ENCODE measurements around the gene AXIN1. TPM values are rescaled to one million over a fixed set of nuclear protein-coding genes. Genes with fewer than 3 reads are reported as not detected.

AXIN1 gene
- total and polyA plus RNA-seq, 9 of the 15 experiments (the other 6 are each of a cell fraction or from before 2014, with no cell fraction given), result 0.42 to 58.0 (median 25.9) TPM

DNA sequence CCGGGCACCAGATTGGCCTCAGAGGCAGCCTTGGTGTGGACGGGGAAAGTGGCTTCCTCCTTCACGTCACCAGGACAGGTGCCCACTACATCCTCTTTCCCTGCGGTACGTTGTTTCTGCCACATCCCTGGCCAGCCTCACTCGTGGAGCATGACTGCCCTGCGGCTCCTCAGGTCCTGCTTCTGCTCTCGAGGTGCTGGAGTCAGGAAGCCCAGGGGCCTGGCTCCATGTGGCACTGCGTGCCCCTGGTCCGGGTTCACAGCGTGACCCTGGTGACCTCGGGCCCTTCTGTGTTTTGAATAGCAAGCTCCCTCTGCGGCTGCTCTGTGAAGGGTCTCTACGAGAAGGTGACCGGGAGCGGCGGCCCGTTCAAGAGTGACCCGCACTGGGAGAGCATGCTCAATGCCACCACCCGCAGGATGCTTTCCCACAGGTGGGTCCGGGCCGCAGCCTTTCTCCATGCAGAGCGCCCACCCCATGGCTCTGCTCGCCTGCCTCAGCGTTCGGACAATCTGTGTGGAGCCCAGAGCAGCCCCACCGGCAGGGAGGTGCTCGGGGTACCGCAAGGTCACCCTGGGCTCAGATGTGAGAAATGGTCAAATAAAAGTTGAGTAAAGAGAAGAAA is 90.3 kb downstream of the AXIN1 start:
- 92% methylated on average over 27 of the region's 29 CpGs for WGBS (ENCODE audit: insufficient coverage, low coverage, missing lambda C conversion rate)

DNA sequence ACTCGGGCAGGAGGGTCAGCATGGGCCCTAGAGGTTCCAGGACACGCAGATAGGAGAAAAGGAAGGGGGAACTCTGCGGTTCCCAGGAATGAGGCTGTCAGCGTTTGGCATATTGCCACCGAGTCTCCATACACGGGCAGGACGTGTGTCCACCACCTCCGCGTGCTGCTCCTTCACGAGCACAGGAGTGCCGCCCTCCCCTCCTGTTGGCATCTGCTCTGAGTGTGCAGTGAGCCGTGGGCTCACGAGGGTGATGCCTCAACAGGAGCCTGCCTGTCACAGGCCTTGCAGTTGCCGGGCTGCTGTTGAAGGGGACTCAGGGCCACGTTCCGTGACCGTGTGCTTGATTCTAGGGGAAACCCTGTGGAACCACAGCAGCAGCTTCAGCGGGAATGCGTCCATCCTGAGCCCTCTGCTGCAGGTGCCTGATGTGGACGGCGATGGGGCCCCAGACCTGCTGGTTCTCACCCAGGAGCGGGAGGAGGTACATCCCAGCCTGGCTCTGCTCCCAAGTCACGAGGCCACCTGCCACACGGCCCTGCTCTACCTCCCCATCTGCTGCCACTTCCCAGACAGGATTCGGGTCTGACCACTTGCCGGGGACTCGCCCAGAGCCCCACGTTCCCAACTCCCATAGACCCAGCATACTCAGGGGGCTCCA is 91.4 kb downstream of the AXIN1 start:
- ChIA-PET POLR2A (interaction anchor here (0.8 kb wide), 1 partner anchor 15 kb away, joined by 3 read pairs; no protein-coding TSS in a partner anchor), CTCF (ENCODE audit: low intra/inter-chr PET ratio) (no interaction called here)
- intact Hi-C loops (cut with micrococcal nuclease), result no loop called here
- no peak overlapping the region for H3K4me2 ChIP-seq (ENCODE audit: insufficient read depth, low read length)
- no TSS peak for BruUV-seq (replicated peaks)
- peak overlapping the region in 1 of 2 experiments; percentile 74; a peak in 2 of 4 replicates for H3K9ac ChIP-seq (ENCODE audit: insufficient read depth in 1 of 2, low read depth in 2 of 2, low read length in 2 of 2)
- peaks cover 4% of the 10 kb centered on the region for H3K9me1 ChIP-seq (ENCODE audit: control insufficient read depth, insufficient read depth, low read length)
- H3K27me3 ChIP-seq (ENCODE audit: control insufficient read depth in 2 of 2, insufficient read depth in 2 of 2, low read length in 2 of 2), result no peaks in the 10 kb centered on the region
- H2AFZ ChIP-seq (ENCODE audit: low read depth, low read length), result no peak overlapping the region
- no peak for ATAC-seq
- in situ Hi-C loops (cut with MboI), result no loop called here
- peaks cover 22% of the 10 kb centered on the region; the same call in 2 of the 3 replicates for H3K36me3 ChIP-seq (ENCODE audit: control insufficient read depth, insufficient read depth, low read length)
- peaks cover 13 to 58% of the 10 kb centered on the region in 2 experiments; a peak in 4 of 5 replicates for H3K4me1 ChIP-seq (replicated peaks in 1 of 2; ENCODE audit: control insufficient read depth in 2 of 2, insufficient read depth in 2 of 2, low read length in 2 of 2)
- H3K4me3 ChIP-seq, result no peak overlapping the region
- H3K9me3 ChIP-seq (replicated peaks; ENCODE audit: control insufficient read depth, insufficient read depth, low read depth, low read length), result no peaks in the 10 kb centered on the region
- H4K20me1 ChIP-seq (replicated peaks; ENCODE audit: control insufficient read depth, insufficient read depth, low read length), result no peaks in the 10 kb centered on the region
- no peaks in the 10 kb centered on the region for H3K79me2 ChIP-seq (ENCODE audit: control insufficient read depth, insufficient read depth, low read length)
- H3K27ac ChIP-seq (ENCODE audit: extremely low read depth, low read depth, low read length), result no peak overlapping the region
- FAIRE-seq, result no peak
- no peak for DNase-seq (ENCODE audit: extremely low read depth in 1 of 4, low spot score in 3 of 4)
- 93% methylated on average over 22 of the region's 28 CpGs for whole genome bisulfite sequencing (ENCODE audit: insufficient coverage, low coverage, missing lambda C conversion rate)
- TF ChIP-seq, protein P1, sequence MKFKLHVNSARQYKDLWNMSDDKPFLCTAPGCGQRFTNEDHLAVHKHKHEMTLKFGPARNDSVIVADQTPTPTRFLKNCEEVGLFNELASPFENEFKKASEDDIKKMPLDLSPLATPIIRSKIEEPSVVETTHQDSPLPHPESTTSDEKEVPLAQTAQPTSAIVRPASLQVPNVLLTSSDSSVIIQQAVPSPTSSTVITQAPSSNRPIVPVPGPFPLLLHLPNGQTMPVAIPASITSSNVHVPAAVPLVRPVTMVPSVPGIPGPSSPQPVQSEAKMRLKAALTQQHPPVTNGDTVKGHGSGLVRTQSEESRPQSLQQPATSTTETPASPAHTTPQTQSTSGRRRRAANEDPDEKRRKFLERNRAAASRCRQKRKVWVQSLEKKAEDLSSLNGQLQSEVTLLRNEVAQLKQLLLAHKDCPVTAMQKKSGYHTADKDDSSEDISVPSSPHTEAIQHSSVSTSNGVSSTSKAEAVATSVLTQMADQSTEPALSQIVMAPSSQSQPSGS (CRISPR knock-in tag; IDR thresholded peaks at IDR 0.05), result no peak
- TF ChIP-seq GTF2A2 (tag; IDR thresholded peaks at IDR 0.05), result no peak
- no peak for TF ChIP-seq TCF7L2 (IDR thresholded peaks at IDR 0.05; ENCODE audit: low read depth, low read length)
- TF ChIP-seq, protein P2, sequence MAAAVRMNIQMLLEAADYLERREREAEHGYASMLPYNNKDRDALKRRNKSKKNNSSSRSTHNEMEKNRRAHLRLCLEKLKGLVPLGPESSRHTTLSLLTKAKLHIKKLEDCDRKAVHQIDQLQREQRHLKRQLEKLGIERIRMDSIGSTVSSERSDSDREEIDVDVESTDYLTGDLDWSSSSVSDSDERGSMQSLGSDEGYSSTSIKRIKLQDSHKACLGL (CRISPR knock-in tag; IDR thresholded peaks at IDR 0.05; ENCODE audit: borderline replicate concordance, poor library complexity, severe bottlenecking), result no peak
- TF ChIP-seq, protein P3, sequence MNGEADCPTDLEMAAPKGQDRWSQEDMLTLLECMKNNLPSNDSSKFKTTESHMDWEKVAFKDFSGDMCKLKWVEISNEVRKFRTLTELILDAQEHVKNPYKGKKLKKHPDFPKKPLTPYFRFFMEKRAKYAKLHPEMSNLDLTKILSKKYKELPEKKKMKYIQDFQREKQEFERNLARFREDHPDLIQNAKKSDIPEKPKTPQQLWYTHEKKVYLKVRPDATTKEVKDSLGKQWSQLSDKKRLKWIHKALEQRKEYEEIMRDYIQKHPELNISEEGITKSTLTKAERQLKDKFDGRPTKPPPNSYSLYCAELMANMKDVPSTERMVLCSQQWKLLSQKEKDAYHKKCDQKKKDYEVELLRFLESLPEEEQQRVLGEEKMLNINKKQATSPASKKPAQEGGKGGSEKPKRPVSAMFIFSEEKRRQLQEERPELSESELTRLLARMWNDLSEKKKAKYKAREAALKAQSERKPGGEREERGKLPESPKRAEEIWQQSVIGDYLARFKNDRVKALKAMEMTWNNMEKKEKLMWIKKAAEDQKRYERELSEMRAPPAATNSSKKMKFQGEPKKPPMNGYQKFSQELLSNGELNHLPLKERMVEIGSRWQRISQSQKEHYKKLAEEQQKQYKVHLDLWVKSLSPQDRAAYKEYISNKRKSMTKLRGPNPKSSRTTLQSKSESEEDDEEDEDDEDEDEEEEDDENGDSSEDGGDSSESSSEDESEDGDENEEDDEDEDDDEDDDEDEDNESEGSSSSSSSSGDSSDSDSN (IDR thresholded peaks at IDR 0.05; ENCODE audit: borderline replicate concordance in 1 of 2, low read depth in 2 of 2, low read length in 2 of 2), result no peak
- no peak for TF ChIP-seq HNRNPLL (IDR thresholded peaks at IDR 0.05; ENCODE audit: low read depth, low read length, poor library complexity, severe bottlenecking)

More for the DNA sequence above, 90.3 kb downstream of the AXIN1 start:
- H3K9ac ChIP-seq (ENCODE audit: insufficient read depth in 1 of 2, low read depth in 2 of 2, low read length in 2 of 2), result no peak overlapping the region; a peak in 1 of 4 replicates
- ATAC-seq (no peak), DNase-seq (ENCODE audit: extremely low read depth in 1 of 4, low spot score in 3 of 4) (no peak), FAIRE-seq (no peak)
- ChIA-PET CTCF (ENCODE audit: low intra/inter-chr PET ratio) (no interaction called here), POLR2A (no interaction called here)
- H4K20me1 ChIP-seq (replicated peaks; ENCODE audit: control insufficient read depth, insufficient read depth, low read length), result no peaks in the 10 kb centered on the region; the same call in 1 of the 2 replicates
- intact Hi-C loops (cut with micrococcal nuclease), result no loop called here
- H2AFZ ChIP-seq (ENCODE audit: low read depth, low read length), result no peak overlapping the region
- no peak overlapping the region for H3K27ac ChIP-seq (ENCODE audit: extremely low read depth, low read depth, low read length)
- no peak overlapping the region for H3K4me2 ChIP-seq (ENCODE audit: insufficient read depth, low read length)
- no peaks in the 10 kb centered on the region for H3K27me3 ChIP-seq (ENCODE audit: control insufficient read depth in 2 of 2, insufficient read depth in 2 of 2, low read length in 2 of 2)
- BruUV-seq (replicated peaks), result no TSS peak
- peaks cover 13 to 62% of the 10 kb centered on the region in 2 experiments; a peak in 4 of 5 replicates for H3K4me1 ChIP-seq (replicated peaks in 1 of 2; ENCODE audit: control insufficient read depth in 2 of 2, insufficient read depth in 2 of 2, low read length in 2 of 2)
- no peaks in the 10 kb centered on the region for H3K9me3 ChIP-seq (replicated peaks; ENCODE audit: control insufficient read depth, insufficient read depth, low read depth, low read length)
- in situ Hi-C loops (cut with MboI), result no loop called here
- no peak overlapping the region for H3K4me3 ChIP-seq
- no peaks in the 10 kb centered on the region for H3K79me2 ChIP-seq (ENCODE audit: control insufficient read depth, insufficient read depth, low read length)
- TF ChIP-seq CBFB (CRISPR knock-in tag; IDR thresholded peaks at IDR 0.05), result no peak
- TF ChIP-seq TBL1XR1 (IDR thresholded peaks at IDR 0.05; ENCODE audit: low read length in 2 of 2), result no peak
- TF ChIP-seq ZNF347 (CRISPR knock-in tag; IDR thresholded peaks at IDR 0.05; ENCODE audit: low read depth), result no peak
- no peak for TF ChIP-seq KDM4B (IDR thresholded peaks at IDR 0.05; ENCODE audit: borderline replicate concordance in 2 of 2, low read depth in 1 of 2)
- TF ChIP-seq ZNF695 (CRISPR knock-in tag; IDR thresholded peaks at IDR 0.05), result no peak
- TF ChIP-seq POLR2G (IDR thresholded peaks at IDR 0.05; ENCODE audit: low read depth, low read length), result peak; percentile 42
- H3K36me3 ChIP-seq (ENCODE audit: control insufficient read depth, insufficient read depth, low read length), result peaks cover 21% of the 10 kb centered on the region; the same call in 2 of the 3 replicates
- H3K9me1 ChIP-seq (ENCODE audit: control insufficient read depth, insufficient read depth, low read length), result peaks cover 4% of the 10 kb centered on the region

Measured in K562 (cell line).